Right ventricle myocardium superior (tissue), 1 donor: ENCODE data around the gene GSE1. TPM values are rescaled to one million over a fixed set of nuclear protein-coding genes. Genes with fewer than 3 reads are reported as not detected.
A peak's percentile ranks its signal among the peaks of the same experiment; 100 is the strongest.

Source experiments
- ATAC-seq: fragments of 200-7000 bp; cut with Tn5 transposase; one replicate; pipeline ENCODE4 v1.9.1; 2020; ENCODE audit warnings: mild to moderate bottlenecking; ENCODE audit not compliant: poor library complexity
- DNase-seq: peaks from one replicate; pipeline ENCODE4 v3.0.0-alpha.2; 2020
- intact Hi-C: fragments of 100-400 bp; cut with DNase I; formaldehyde crosslinking; loops from one replicate; pipeline ENCODE4 v1.11.2; 2022
- total RNA-seq: library from RNA; stranded (reverse); fragmentation: NEBNext Ultra II Directional; extraction: Animal tissue kit (Norgen Biotek cat#: 25700); gene quantifications from one replicate; pipeline ENCODE4 v1.2.1, GENCODE V29; 2021
- donor health status: DM: no; HTN: yes; CAD: no; lungs with severe emphysema.

The GSE1 gene
- total RNA-seq, 1 donor from 2014 or later, result 30.3 TPM

GRCh38 chr16:85717393-85718152, 104.5 kb downstream of the GSE1 start:
- DNase-seq, result peak; percentile 78
- ATAC-seq, result peak; percentile 82
- intact Hi-C loops, result loop anchor here (10.0 kb wide), 2 partner anchors 63 to 443 kb away; no protein-coding TSS in a partner anchor

- no peak for DNase-seq
- intact Hi-C loops, result loop anchor here (10.0 kb wide), 2 partner anchors 63 to 443 kb away; no protein-coding TSS in a partner anchor
- ATAC-seq, result no peak
These were observed 105.0 kb downstream of the GSE1 start for GRCh38 chr16:85718153-85718477.

GRCh38 chr16:85718682-85719081, 105.6 kb downstream of the GSE1 start:
- intact Hi-C loops, result loop anchor here (10.0 kb wide), 2 partner anchors 64 to 444 kb away; no protein-coding TSS in a partner anchor
- ATAC-seq, result peak; percentile 26

GRCh38 chr16:85719605-85720301, 106.6 kb downstream of the GSE1 start:
- ATAC-seq (no peak), DNase-seq (no peak)
- intact Hi-C loops, result loop anchor here (10.0 kb wide), 2 partner anchors 65 to 445 kb away; no protein-coding TSS in a partner anchor

More at GRCh38 chr16:85718682-85719081, 105.6 kb downstream of the GSE1 start:
- no peak for DNase-seq

- intact Hi-C loops, result no loop called here
- DNase-seq, result no peak
These were observed 107.1 kb downstream of the GSE1 start for GRCh38 chr16:85720302-85720637.

GRCh38 chr16:85722128-85722893, 109.2 kb downstream of the GSE1 start:
- DNase-seq (no peak), ATAC-seq (no peak)
- intact Hi-C loops, result no loop called here

More at GRCh38 chr16:85720302-85720637, 107.1 kb downstream of the GSE1 start:
- ATAC-seq, result peak; percentile 54

GRCh38 chr16:85724126-85724879, 111.2 kb downstream of the GSE1 start:
- DNase-seq (no peak), ATAC-seq (no peak)
- intact Hi-C loops, result no loop called here

GRCh38 chr16:85724936-85725335, 111.8 kb downstream of the GSE1 start:
- intact Hi-C loops, result no loop called here
- DNase-seq (no peak), ATAC-seq (no peak)

Other genes starting within 250 kb of the GSE1 start
- 0.81 TPM for gene GINS2, start 75.6 kb downstream of the GSE1 start, total RNA-seq
- 2.3 TPM for gene C16orf74, start 137.8 kb downstream of the GSE1 start, total RNA-seq
- gene EMC8, start 186.2 kb downstream of the GSE1 start, total RNA-seq, result 21.8 TPM
- gene COX4I1, start 186.4 kb downstream of the GSE1 start, total RNA-seq, result 2,159 TPM